Glutamatergic neuron (in vitro differentiated cells): ENCODE results near the gene SCGB1C2. TPM values are rescaled to one million over a fixed set of nuclear protein-coding genes. Genes with fewer than 3 reads are reported as not detected.

Source experiments
- DNase-seq: peaks from one replicate; pipeline ENCODE4 v3.0.0; 2022
- H3K27ac Mint-ChIP-seq: one replicate; pipeline ENCODE4 v1.8.0; 2020; ENCODE audit warnings: mild to moderate bottlenecking, mixed read lengths, inconsistent platforms; ENCODE audit not compliant: unreplicated experiment
- H3K27me3 Mint-ChIP-seq: one replicate; pipeline ENCODE4 v1.8.0; 2020; ENCODE audit warnings: mild to moderate bottlenecking, moderate library complexity, mixed read lengths, inconsistent platforms; ENCODE audit not compliant: unreplicated experiment
- H3K36me3 Mint-ChIP-seq: one replicate; pipeline ENCODE4 v1.8.0; 2020; ENCODE audit warnings: mild to moderate bottlenecking, mixed read lengths, inconsistent platforms; ENCODE audit not compliant: unreplicated experiment
- H3K4me1 Mint-ChIP-seq: one replicate; pipeline ENCODE4 v1.8.0; 2020; ENCODE audit warnings: mild to moderate bottlenecking, low read depth, mixed read lengths, inconsistent platforms; ENCODE audit not compliant: unreplicated experiment
- H3K4me3 Mint-ChIP-seq: one replicate; pipeline ENCODE4 v1.8.0; 2020; ENCODE audit warnings: mild to moderate bottlenecking, mixed read lengths, inconsistent platforms; ENCODE audit not compliant: unreplicated experiment
- H3K9me3 Mint-ChIP-seq: one replicate; pipeline ENCODE4 v1.8.0; 2020; ENCODE audit warnings: mild to moderate bottlenecking, moderate library complexity, mixed read lengths, inconsistent platforms; ENCODE audit not compliant: unreplicated experiment
- CTCF ChIP-seq: fragments of 200-600 bp; sonication (generic); IDR thresholded peaks from one replicate; pipeline ENCODE4 v1.5.0; 2021; ENCODE audit not compliant: partially characterized antibody, unreplicated experiment
- total RNA-seq: library from RNA; stranded (reverse); fragmentation: NEBNext Ultra II Directional; extraction: Animal tissue kit (Norgen Biotek cat#: 25700); gene quantifications from one replicate; pipeline ENCODE4 v1.2.1, GENCODE V29; 2021; ENCODE audit not compliant: unreplicated experiment

Gene SCGB1C2
- total RNA-seq, 1 donor from 2014 or later: not detected

- peaks cover 7% of the 10 kb centered on the region for H3K27me3 Mint-ChIP-seq
- TF ChIP-seq CTCF: no peak
- no peaks in the 10 kb centered on the region for H3K36me3 Mint-ChIP-seq
- no peak overlapping the region for H3K27ac Mint-ChIP-seq
- H3K9me3 Mint-ChIP-seq: peaks cover 5% of the 10 kb centered on the region
- H3K4me3 Mint-ChIP-seq: no peak overlapping the region
- H3K4me1 Mint-ChIP-seq: no peaks in the 10 kb centered on the region
- peak; percentile 4 for DNase-seq
Observed at GRCh38 chr17:144936-145670, 7.7 kb downstream of the SCGB1C2 start.

DNA sequence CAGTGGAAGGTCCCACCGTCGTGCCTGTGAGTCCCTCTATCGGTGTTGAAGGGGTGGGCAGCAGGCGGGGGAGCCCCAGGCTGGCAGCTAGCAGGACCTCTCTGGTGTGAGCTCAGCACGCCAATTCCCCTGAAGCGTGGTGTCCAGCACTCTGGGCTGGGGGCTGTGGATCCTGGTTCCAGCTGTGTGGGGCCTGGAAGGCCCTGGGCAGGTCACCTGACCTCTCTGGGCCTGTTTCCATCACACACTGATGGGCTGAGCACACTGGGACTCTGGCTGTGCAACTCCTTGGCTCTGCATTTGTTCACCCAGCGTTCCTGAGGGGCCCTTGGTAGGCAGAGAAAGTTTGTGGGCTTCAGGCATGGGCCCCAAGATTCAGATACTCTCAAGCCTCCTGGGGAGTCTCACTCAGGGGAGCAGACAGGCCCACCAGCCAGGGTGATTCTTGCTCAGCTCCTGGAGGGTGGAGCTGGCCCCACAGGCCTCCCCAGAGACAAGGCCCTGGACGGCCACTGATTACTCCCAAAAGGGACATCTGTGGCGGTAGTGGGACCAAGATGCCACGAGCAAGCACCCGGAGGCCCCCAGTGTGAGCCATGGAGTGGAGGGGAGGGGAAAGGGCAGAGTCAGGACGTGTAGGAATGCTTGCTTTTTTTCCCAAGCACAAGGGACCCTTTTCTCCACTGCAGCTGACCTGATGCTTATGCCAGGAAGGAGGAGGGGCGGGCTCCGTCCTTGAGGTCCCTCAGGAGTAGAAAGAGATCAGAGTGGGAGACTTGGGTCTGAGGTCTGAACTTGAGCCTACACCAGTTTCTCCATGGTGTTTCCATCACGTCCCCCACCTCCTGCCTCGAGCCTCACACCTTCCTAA is 8.5 kb downstream of the SCGB1C2 start:
- H3K4me1 Mint-ChIP-seq: no peaks in the 10 kb centered on the region
- H3K27me3 Mint-ChIP-seq: peaks cover 7% of the 10 kb centered on the region
- H3K4me3 Mint-ChIP-seq: no peak overlapping the region
- no peaks in the 10 kb centered on the region for H3K36me3 Mint-ChIP-seq
- peak; percentile 16 for DNase-seq
- H3K27ac Mint-ChIP-seq: no peak overlapping the region
- no peak for TF ChIP-seq CTCF
- H3K9me3 Mint-ChIP-seq: peaks cover 8% of the 10 kb centered on the region

DNA sequence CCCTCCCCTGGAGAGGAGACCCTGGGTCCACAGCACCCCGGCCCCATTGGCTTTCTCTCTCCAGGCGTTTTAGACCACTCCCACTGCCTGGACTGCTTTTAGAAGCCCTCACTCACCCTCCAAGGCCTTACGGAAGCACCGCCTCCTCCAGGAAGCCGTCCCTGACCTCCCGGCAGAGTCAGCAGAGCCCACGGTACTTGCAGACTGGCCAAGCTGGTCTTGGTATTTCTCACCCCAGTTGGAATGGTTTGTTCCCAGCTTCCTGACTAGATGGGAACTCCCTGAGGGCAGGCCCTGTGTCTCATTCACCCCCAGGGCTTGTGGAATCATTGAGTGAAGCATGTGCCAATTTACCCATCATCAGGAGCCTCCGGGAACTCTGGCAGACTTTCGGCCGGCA is 9.2 kb downstream of the SCGB1C2 start:
- H3K27me3 Mint-ChIP-seq: peaks cover 7% of the 10 kb centered on the region
- H3K36me3 Mint-ChIP-seq: no peaks in the 10 kb centered on the region
- H3K27ac Mint-ChIP-seq: no peak overlapping the region
- TF ChIP-seq CTCF: no peak
- H3K9me3 Mint-ChIP-seq: peaks cover 8% of the 10 kb centered on the region
- no peak overlapping the region for H3K4me3 Mint-ChIP-seq
- peak; percentile 11 for DNase-seq
- H3K4me1 Mint-ChIP-seq: no peaks in the 10 kb centered on the region

DNA sequence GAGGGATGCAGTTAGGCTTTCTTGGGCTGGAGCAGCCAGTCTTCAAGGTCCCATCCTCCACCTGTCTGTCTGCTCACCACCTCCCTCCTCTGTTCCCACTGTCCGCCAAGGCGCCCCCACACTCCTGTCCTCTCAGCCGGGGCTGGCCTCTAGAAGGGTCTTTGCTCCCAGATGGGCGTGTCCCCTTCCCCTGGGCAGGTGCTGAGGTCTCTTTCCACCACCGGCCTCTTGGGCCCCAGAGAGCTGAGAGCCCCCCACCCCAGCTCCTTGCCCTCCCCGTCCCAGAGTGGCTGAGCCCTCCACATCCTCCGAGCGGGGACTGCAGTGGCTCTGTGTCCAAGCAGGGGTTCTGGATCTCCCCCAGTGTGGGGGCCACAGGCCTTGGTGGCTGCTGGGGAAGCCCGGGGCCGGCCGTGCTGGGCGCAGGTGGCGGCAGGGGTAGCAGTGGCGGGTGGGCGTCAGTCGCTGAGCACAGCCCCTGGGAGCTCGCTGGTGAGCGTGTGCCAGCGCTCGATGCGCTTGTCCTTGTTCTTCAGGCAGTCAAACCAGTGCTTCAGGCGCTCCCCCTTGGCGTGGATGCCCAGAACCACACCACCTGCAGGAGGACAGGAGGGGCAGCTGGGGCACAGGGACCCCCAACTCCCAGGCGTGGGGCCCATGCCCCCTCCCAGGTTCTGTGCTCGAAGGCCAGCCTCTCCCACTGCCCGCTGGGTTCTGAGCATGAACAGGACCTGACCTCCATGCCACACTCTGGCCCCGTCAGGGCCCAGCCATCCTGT is 9.8 kb downstream of the SCGB1C2 start:
- no peak overlapping the region for H3K27ac Mint-ChIP-seq
- H3K4me3 Mint-ChIP-seq: no peak overlapping the region
- no peaks in the 10 kb centered on the region for H3K36me3 Mint-ChIP-seq
- H3K9me3 Mint-ChIP-seq: peaks cover 8% of the 10 kb centered on the region
- no peak for TF ChIP-seq CTCF
- H3K4me1 Mint-ChIP-seq: no peaks in the 10 kb centered on the region
- peak; percentile 12 for DNase-seq
- peaks cover 5% of the 10 kb centered on the region for H3K27me3 Mint-ChIP-seq
